NK-92 (cell line): ENCODE results near the gene FCGR3B.
"Not testable (repeated sequence)": the region's sequence is repeated elsewhere in the genome, so short reads cannot be mapped to it uniquely, and the experiment has no call there.

Experiments used
- DNase-seq: peaks from one replicate; lab custom pipeline; 2025; ENCODE audit not compliant: unreplicated experiment; lab: John Stamatoyannopoulos, UW

Gene FCGR3B

DNA sequence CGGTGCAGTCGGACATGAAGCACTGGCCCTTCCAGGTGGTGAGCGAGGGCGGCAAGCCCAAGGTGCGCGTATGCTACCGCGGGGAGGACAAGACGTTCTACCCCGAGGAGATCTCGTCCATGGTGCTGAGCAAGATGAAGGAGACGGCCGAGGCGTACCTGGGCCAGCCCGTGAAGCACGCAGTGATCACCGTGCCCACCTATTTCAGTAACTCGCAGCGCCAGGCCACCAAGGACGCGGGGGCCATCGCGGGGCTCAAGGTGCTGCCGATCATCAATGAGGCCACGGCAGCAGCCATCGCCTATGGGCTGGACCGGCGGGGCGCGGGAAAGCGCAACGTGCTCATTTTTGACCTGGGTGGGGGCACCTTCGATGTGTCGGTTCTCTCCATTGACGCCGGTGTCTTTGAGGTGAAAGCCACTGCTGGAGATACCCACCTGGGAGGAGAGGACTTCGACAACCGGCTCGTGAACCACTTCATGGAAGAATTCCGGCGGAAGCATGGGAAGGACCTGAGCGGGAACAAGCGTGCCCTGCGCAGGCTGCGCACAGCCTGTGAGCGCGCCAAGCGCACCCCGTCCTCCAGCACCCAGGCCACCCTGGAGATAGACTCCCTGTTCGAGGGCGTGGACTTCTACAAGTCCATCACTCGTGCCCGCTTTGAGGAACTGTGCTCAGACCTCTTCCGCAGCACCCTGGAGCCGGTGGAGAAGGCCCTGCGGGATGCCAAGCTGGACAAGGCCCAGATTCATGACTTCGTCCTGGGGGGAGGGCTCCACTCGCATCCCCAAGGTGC is 24.2 kb downstream of the FCGR3B start:
- DNase-seq = not testable (repeated sequence)

DNA sequence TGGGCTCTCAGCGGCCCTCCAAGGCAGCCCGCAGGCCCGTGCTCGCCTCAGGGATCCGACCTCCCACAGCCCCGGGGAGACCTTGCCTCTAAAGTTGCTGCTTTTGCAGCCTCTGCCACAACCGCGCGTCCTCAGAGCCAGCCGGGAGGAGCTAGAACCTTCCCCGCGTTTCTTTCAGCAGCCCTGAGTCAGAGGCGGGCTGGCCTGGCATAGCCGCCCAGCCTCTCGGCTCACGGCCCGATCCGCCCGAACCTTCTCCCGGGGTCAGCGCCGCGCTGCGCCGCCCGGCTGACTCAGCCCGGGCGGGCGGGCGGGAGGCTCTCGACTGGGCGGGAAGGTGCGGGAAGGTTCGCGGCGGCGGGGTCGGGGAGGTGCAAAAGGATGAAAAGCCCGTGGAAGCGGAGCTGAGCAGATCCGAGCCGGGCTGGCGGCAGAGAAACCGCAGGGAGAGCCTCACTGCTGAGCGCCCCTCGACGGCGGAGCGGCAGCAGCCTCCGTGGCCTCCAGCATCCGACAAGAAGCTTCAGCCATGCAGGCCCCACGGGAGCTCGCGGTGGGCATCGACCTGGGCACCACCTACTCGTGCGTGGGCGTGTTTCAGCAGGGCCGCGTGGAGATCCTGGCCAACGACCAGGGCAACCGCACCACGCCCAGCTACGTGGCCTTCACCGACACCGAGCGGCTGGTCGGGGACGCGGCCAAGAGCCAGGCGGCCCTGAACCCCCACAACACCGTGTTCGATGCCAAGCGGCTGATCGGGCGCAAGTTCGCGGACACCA is 25.0 kb downstream of the FCGR3B start:
- DNase-seq = not testable (repeated sequence)

DNA sequence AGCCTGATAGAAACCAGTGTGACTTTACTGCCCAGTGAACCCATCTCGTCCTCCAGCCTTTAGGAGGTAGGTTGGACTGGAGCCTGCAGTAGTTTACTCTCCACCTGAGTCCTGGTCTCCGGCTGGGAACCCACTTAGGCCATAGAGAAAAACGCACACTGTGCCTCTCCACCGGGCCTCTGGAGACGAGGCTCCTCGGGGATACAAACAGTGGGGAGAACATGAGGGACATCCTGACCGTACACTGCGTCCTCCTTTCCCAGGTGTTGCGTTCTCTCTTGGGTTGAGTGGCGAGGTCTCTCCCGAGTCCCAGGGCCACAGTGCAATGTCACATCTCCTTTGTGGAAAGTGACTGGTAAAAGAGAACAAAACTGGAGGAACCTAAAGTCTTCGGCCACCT is 26.0 kb downstream of the FCGR3B start:
- DNase-seq = not testable (repeated sequence)

DNA sequence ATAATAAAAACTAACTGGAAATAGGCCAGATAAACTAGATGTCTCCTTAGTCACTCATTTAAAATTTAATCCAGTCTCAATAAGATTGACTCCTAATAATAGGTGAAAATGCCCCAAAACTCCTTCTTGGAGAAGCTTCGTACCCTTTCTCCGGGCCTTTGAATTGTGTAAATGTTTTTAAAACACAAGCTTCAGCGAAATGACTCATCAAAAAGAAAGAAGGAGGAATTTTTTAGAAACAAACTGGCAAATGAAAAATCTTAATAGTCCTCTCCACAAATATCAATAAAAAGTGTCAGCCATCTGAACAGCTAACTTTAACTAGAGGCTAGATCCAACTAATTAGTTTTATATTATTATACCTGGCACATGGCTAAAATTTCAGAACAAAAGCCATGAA is 33.9 kb downstream of the FCGR3B start:
- not testable (repeated sequence) for DNase-seq

DNA sequence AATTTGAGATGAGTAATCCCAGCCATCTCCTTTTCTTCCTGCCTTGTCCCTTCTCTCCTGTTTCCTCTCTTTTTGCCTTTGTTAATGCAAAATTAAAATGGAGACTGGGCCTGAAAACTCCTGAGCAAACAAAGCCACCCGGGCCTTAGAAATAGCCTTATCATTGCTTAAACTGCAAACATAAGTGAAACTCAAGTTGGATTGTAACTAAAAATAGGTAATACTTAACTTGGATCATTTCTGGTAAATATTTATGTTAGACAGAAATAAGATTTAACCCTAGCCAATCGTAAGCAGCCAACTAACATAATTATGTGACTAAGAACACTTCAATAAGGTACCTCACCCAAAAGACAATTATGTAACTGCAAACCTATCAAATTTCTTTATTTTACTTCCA is 35.4 kb downstream of the FCGR3B start:
- not testable (repeated sequence) for DNase-seq

DNA sequence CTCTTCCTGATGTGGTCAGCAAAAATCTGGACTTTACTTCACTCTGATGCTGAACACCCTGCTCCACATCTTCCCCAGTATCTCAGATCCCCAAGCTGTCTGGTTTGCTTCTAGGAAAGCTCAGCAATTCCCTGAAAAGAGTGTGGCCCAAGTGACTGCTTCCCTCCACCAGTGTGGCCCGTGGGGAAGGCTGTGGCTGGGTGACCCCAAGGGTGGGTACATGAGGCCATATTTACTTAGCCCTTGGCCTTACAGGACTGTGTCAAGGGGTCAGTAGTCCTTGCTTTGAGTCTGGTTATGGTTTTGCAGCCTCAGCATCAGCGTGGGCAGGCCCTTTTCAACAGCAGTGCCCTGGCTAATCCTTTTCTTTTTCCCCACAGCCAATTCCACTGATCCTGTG is 35.8 kb downstream of the FCGR3B start:
- not testable (repeated sequence) for DNase-seq

DNA sequence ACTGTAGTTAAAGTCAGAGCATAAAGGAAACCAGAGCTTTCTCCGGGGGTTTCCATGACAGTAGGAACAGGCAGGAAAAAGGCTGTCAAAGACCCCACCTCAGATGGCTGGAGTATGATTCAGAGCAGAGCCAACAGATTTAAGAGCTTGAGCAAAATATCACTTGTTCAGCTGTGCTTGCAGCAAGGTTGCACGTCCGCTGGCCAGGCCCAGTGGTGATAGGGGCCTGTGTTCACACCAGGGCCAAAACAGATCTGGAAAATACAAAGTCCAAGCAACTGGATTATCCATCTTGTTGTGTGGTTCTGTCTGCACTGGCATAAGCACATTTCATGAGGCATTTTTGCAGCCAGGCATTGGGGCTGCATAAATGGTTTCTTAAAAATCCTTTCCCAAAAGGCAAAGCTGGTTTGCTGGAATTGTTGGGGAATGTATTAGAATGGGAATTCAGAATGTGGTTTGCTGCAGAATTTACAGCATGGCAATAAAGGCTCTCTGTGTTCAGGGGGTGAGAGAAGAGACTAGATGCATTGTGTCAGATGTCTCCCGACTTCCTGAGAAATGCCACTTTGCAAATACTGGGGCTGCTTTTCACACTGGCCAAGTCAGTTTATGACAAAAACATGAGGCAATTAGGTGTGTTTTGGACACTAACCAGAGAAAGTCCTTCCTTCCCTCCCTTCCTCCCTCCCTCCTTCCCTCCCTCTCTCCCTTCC is 36.5 kb downstream of the FCGR3B start:
- DNase-seq = not testable (repeated sequence)

DNA sequence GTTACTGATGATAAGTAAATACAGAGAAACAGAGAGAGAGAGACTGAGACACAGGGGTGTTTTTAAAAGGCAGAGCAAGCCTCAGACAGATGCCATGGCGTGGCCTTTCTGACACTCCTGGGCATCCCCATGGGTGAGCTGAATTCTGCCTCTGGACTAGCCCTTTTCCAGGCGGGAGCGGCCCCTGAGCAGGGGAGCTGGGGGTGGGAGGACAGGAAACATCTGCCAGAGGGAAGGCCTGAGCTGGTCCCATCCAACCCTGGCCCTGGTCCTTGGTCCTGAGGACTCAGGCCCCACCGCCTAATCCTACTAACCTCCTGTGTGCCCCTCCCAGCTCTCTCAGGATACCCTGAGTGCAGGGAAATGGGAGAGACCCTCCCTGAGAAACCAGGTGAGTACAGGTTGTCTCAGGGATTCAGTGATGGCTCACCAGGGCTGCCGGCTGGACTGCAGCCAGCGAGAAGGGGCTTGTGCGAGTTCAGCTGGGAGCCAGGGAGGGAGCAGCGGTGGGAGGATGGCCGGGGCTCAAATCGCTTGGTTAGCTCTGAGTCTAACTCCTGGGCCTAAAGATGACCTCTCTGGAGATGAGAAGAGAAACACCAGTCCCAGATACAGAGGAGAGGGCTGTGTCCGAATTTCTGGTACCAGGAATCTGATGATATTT is 37.8 kb downstream of the FCGR3B start:
- not testable (repeated sequence) for DNase-seq

DNA sequence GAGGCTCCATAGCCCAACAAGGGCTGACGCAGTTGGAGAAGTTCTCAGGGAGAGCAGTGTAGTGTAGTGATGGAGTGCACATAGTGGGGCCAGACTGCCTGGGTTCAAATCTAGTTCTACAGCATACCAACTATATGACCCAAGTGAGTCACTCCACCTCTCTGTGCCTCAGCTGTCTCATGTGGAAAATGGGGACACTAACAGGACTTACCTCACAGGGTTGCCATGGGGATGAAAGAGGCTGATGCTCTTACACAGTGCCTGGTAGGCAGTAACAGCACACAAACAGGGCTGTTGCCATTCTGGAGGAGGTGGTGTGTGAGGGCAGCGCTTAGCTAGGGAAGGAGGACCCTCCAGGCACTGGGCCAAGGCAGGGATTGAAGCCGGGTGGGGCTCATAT is 38.4 kb downstream of the FCGR3B start:
- DNase-seq = not testable (repeated sequence)

DNA sequence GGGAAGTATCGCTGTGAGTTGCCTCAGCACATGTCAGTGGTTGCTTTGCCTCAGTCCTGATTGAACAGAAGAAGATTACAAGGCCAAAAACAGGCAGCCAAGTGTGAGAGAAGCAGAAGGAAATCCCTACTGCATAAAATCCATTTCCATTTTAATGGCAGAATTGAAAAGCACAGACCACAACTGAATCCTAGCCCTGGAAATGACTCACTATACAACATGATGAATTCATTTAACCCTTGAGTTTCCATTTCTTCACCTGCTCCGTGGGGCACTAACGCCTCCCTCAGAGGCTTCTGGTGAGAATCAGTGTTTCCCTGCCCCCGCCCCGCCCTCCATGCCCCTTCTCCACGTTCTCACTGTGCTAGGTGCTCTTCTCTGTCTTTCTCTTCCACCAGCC is 41.1 kb downstream of the FCGR3B start:
- DNase-seq = not testable (repeated sequence)

DNA sequence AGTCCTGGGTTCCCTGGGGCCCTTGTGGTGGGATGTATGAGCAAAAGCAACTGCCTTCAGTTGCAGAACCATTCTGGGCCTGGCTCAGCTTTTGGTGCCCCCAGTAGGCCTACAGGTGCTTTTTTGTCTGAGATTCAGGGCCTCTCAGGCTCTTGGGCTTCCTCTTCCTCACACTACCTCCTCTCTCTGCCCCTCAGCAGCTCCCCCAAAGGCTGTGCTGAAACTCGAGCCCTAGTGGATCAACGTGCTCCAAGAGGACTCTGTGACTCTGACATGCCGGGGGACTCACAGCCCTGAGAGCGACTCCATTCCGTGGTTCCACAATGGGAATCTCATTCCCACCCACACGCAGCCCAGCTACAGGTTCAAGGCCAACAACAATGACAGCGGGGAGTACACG is 41.6 kb downstream of the FCGR3B start:
- DNase-seq = not testable (repeated sequence)

DNA sequence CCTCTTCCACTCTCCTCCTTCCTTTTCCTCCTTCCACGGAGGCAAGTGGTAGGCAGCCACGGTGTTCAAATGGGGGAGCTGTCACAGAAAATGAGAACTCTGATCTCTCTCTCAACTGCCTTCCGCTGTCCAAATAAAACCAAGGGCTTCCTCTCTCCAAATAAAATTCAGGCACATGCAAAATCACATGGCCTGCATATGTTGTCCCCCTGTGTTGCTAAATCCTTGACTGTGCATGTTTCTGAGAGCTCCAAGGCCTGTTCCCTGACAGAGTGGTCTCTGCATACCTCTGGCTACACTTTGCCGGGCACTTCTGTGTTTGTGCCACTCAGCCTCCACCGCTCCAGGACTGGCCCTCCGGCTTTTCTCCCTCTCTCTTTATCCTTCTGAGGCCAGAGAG is 42.4 kb downstream of the FCGR3B start:
- DNase-seq = not testable (repeated sequence)

DNA sequence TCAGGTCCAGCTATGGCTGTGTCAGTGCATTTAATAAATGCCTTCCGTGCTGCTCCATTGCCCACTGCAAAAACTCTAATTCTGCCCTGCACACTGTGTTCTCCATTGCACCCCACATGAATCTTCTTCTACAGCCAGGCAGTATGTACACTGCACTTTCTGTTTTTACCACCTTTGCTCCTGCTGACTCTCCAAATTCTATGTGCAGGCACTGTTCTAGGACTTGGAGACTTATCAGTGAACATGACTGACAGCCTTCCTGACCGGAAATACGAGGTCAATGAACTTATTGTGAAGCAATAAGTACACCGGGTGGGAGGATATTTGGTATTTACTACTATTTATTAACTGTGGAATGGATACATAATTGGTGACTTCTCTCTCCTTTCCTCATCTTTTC is 48.1 kb downstream of the FCGR3B start:
- DNase-seq = not testable (repeated sequence)

DNA sequence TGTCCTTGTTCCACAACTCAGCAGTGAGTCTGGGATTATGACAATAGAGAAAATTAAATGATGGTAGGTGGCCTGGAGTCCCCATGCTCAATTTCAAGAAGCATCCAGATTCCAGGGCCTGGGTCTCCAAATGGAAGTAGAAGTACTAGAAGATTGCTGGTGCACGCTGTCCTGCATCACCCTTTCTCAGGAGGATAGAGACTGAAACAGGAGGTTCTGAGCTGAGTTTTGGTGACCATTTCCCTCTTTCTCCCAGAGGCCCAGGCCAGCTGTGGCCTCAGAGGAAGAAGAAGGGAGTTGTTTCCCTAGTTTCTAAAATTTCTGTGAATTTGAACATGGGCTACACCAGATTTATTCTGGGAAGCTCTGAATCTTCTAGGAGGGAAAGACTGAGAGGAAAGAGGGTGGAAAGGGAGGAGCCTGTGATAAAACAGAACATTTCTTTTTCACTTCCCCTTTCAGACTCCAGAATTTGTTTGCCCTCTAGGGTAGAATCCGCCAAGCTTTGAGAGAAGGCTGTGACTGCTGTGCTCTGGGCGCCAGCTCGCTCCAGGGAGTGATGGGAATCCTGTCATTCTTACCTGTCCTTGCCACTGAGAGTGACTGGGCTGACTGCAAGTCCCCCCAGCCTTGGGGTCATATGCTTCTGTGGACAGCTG is 50.0 kb downstream of the FCGR3B start:
- not testable (repeated sequence) for DNase-seq

DNA sequence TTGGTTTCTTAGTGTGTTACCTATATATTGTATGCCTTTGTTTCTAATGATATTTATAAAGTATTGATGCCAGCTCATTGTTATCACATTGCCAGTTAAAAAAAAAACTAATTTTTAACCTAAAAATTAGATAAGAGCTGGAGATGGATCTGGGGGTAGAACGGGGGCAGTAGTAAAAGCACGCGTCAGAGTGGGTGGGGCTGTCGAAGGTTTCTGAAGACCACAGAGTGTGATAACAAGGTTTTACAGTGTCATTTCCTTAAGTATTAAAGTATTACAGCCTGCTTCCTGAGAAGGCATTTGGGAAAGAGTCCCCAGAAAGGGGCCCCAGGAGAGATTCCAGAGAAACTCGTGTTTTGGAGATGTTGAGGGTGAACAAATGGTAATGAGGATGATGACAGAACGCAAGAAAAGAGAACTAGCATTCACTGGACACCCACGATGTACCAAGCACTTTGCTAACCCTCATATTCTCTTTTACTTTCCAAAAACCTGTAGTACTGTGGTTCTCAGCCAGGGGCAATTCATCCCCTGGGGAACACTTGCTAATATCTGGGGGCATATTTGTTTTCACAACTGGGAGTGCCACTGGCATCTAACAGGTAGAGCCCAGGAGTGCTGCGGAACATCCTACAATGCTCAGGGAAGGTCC is 51.0 kb downstream of the FCGR3B start:
- not testable (repeated sequence) for DNase-seq

DNA sequence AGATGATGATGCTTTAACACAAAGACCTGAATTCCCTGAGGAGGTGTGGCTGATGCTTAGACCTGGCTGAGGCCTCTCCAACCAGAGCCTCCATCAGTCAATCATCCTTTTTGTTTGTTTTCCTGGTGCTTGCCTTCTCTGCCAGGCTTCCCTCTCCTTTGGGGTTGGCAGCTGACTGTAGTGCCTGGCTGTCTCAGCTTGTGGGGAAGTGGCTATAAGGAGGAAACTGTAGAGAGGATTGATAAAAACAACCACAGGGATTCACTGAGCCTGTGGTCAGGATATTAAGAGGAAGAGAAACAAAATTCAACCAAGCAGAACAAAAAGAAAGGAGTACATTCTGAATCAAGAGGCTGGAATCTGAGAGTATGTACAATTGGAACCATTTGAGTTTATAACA is 54.3 kb downstream of the FCGR3B start:
- DNase-seq = not testable (repeated sequence)
